H9 (cell line): ENCODE results near the gene DNASE1L1. TPM values are rescaled to one million over a fixed set of nuclear protein-coding genes. Genes with fewer than 3 reads are reported as not detected.

Experiments
- DNase-seq: peaks from one replicate; pipeline ENCODE4 v3.0.0-alpha.2; 2017
- H2AFZ ChIP-seq: one replicate; pipeline ENCODE4 v1.6.1; 2013; ENCODE audit warnings: mild to moderate bottlenecking, low read length, control low read depth, moderate library complexity
- H2AK5ac ChIP-seq: 2 replicates; pipeline ENCODE4 v1.6.1; 2013; ENCODE audit warnings: low read length, control low read depth, mixed read lengths; ENCODE audit not compliant: insufficient read length
- H2BK120ac ChIP-seq: one replicate; pipeline ENCODE4 v1.6.1; 2013; ENCODE audit warnings: low read depth, mild to moderate bottlenecking, low read length, control low read depth, inconsistent platforms; ENCODE audit not compliant: poor library complexity, severe bottlenecking
- H2BK12ac ChIP-seq: 2 replicates; pipeline ENCODE4 v1.6.1; 2013; ENCODE audit warnings: low read length, control low read depth, mixed read lengths, low read depth; ENCODE audit not compliant: insufficient read length
- H2BK15ac ChIP-seq: 2 replicates; pipeline ENCODE4 v1.6.1; 2013; ENCODE audit warnings: low read depth, low read length, control low read depth
- H2BK20ac ChIP-seq: one replicate; pipeline ENCODE4 v1.6.1; 2013; ENCODE audit warnings: low read depth, mild to moderate bottlenecking, low read length, control low read depth, inconsistent platforms; ENCODE audit not compliant: poor library complexity, severe bottlenecking
- H2BK5ac ChIP-seq: 2 replicates; pipeline ENCODE4 v1.6.1; 2013; ENCODE audit warnings: low read length, control low read depth, mixed read lengths; ENCODE audit not compliant: insufficient read length
- H3K14ac ChIP-seq: 2 replicates; pipeline ENCODE4 v1.6.1; 2013; ENCODE audit warnings: low read length, control low read depth; ENCODE audit not compliant: insufficient read depth
- H3K18ac ChIP-seq: 2 replicates; pipeline ENCODE4 v1.6.1; 2013; ENCODE audit warnings: low read depth, mild to moderate bottlenecking, mixed read lengths, low read length, control low read depth; ENCODE audit not compliant: insufficient read length
- H3K23ac ChIP-seq: 2 replicates; pipeline ENCODE4 v1.6.1; 2013; ENCODE audit warnings: low read length, control low read depth, mixed read lengths, low read depth; ENCODE audit not compliant: insufficient read length
- H3K23me2 ChIP-seq: 2 replicates; pipeline ENCODE4 v1.6.1; 2013; ENCODE audit warnings: low read depth, mild to moderate bottlenecking, mixed read lengths, low read length, control low read depth; ENCODE audit not compliant: insufficient read length, poor library complexity, severe bottlenecking
- H3K27ac ChIP-seq: 2 replicates; pipeline ENCODE4 v1.5.1; 2013; ENCODE audit warnings: low read length, control low read depth, mixed read lengths, low read depth; ENCODE audit not compliant: insufficient read length
- H3K27me3 ChIP-seq: 2 replicates; pipeline ENCODE4 v1.6.1; 2013; ENCODE audit warnings: low read length, control low read depth, inconsistent platforms; ENCODE audit not compliant: insufficient read depth
- H3K4ac ChIP-seq: 2 replicates; pipeline ENCODE4 v1.6.1; 2013; ENCODE audit warnings: low read depth, mild to moderate bottlenecking, control low read depth, inconsistent platforms, low read length, moderate library complexity
- H3K4me1 ChIP-seq: 2 replicates; pipeline ENCODE4 v1.6.1; 2013; ENCODE audit warnings: low read length, control low read depth, inconsistent platforms; ENCODE audit not compliant: insufficient read depth
- H3K4me2 ChIP-seq: 2 replicates; pipeline ENCODE4 v1.6.1; 2013; ENCODE audit warnings: low read length, control low read depth, mixed read lengths; ENCODE audit not compliant: insufficient read length, insufficient read depth
- H3K56ac ChIP-seq: 2 replicates; pipeline ENCODE4 v1.6.1; 2013; ENCODE audit warnings: low read depth, mild to moderate bottlenecking, mixed read lengths, low read length, control low read depth; ENCODE audit not compliant: insufficient read length
- H3K79me1 ChIP-seq: 2 replicates; pipeline ENCODE4 v1.6.1; 2013; ENCODE audit warnings: low read depth, mild to moderate bottlenecking, moderate library complexity, low read length, control low read depth, inconsistent platforms; ENCODE audit not compliant: insufficient read depth, poor library complexity, severe bottlenecking
- H3K79me2 ChIP-seq: 2 replicates; pipeline ENCODE4 v1.6.1; 2013; ENCODE audit warnings: low read length, control low read depth, inconsistent platforms; ENCODE audit not compliant: insufficient read depth
- H3K9ac ChIP-seq: 2 replicates; pipeline ENCODE4 v1.6.1; 2013; ENCODE audit warnings: low read length, control low read depth, mixed read lengths; ENCODE audit not compliant: insufficient read length; ENCODE audit errors: extremely low read depth
- H3K9me3 ChIP-seq: one replicate; pipeline ENCODE4 v1.6.1; 2013; ENCODE audit warnings: low read depth, low read length, inconsistent platforms; ENCODE audit not compliant: control insufficient read depth
- H3T11ph ChIP-seq: one replicate; pipeline ENCODE4 v1.6.1; 2013; ENCODE audit warnings: mild to moderate bottlenecking, low read length, control low read depth, inconsistent platforms
- H4K20me1 ChIP-seq: one replicate; pipeline ENCODE4 v1.6.1; 2013; ENCODE audit not compliant: control insufficient read depth, insufficient read length, insufficient read depth
- H4K5ac ChIP-seq: 2 replicates; pipeline ENCODE4 v1.6.1; 2013; ENCODE audit warnings: low read depth, mild to moderate bottlenecking, mixed read lengths, low read length, control low read depth; ENCODE audit not compliant: insufficient read length
- H4K8ac ChIP-seq: replicated peaks from 2 replicates; pipeline ENCODE4 v1.6.1; 2013; ENCODE audit warnings: low read length, control low read depth, mixed read lengths, low read depth; ENCODE audit not compliant: insufficient read length
- H4K91ac ChIP-seq: 2 replicates; pipeline ENCODE4 v1.6.1; 2013; ENCODE audit warnings: low read depth, mild to moderate bottlenecking, moderate library complexity, mixed read lengths, low read length, control low read depth; ENCODE audit not compliant: insufficient read length
- H3K27ac Mint-ChIP-seq, 3 experiments: 2 replicates in 2 of 3; 3 replicates in 1 of 3; pipeline ENCODE4 v1.8.0; 2020 to 2021; ENCODE audit warnings: mixed read lengths in 3 of 3, mild to moderate bottlenecking in 1 of 3, moderate library complexity in 1 of 3
- H3K27me3 Mint-ChIP-seq: 2 replicates; pipeline ENCODE4 v1.8.0; 2021; ENCODE audit warnings: low read depth, mild to moderate bottlenecking, moderate library complexity, mixed read lengths
- H3K36me3 Mint-ChIP-seq, 3 experiments: 2 replicates in 2 of 3; 3 replicates in 1 of 3; pipeline ENCODE4 v1.8.0; 2020 to 2021; ENCODE audit warnings: low read depth in 3 of 3, mixed read lengths in 3 of 3; ENCODE audit not compliant: insufficient read depth in 1 of 3
- H3K4me1 Mint-ChIP-seq, 2 experiments: 2 replicates each; pipeline ENCODE4 v1.8.0; 2020; ENCODE audit warnings: mixed read lengths in 2 of 2
- H3K4me3 Mint-ChIP-seq, 2 experiments: 2 replicates in 1 of 2; 3 replicates in 1 of 2; pipeline ENCODE4 v1.8.0; 2020 to 2021; ENCODE audit warnings: mild to moderate bottlenecking in 2 of 2, mixed read lengths in 2 of 2, moderate library complexity in 1 of 2
- H3K9me3 Mint-ChIP-seq, 2 experiments: 2 replicates in 1 of 2; 3 replicates in 1 of 2; pipeline ENCODE4 v1.8.0; 2020; ENCODE audit warnings: mild to moderate bottlenecking in 2 of 2, mixed read lengths in 2 of 2, moderate library complexity in 1 of 2
- WGBS: extraction: QIAGEN DNeasy Blood & Tissue Kit; methylation state at CpG from one replicate; pipeline ENCODE4 v1.1.7; 2013; ENCODE audit warnings: missing lambda C conversion rate, low lambda C conversion rate, mixed read lengths; ENCODE audit not compliant: insufficient read length; ENCODE audit errors: extremely low coverage; 5-methylcytosine and 5-hydroxymethylcytosine counted together
- total RNA-seq: library from RNA; stranded (reverse); gene quantifications from 2 replicates; pipeline ENCODE4 v1.2.1, GENCODE V29; 2021
- TF ChIP-seq, protein P1 (sequence below): fragments of 200-600 bp; sonication (generic); conservative IDR thresholded peaks from 3 replicates; pipeline ENCODE4 v1.8.0; 2021; ENCODE audit warnings: antibody characterized with exemption, mild to moderate bottlenecking

Gene DNASE1L1
- total RNA-seq, 1 experiment from 2014 or later = 14.5 TPM

DNA sequence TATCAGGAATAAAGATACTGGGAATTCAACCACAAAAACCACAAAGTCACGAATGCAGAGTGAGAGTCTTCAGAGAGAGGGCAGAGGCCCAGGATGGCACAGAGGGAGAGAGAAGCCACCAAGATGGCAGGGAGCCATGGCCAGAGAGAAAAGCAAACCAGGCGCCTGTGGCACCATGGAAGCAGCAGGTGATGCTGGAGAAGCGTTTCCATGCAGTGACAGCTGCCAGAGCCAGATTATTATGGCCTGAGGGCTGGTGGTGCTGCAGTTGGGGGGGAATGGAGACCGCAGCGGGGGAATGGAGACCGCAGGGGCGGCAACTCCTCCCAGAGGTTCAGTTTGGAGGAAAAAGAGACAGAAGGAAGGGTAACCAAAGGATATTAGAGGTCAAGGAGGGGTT lies 8.1 kb upstream of the DNASE1L1 start:
- TF ChIP-seq, protein P1, sequence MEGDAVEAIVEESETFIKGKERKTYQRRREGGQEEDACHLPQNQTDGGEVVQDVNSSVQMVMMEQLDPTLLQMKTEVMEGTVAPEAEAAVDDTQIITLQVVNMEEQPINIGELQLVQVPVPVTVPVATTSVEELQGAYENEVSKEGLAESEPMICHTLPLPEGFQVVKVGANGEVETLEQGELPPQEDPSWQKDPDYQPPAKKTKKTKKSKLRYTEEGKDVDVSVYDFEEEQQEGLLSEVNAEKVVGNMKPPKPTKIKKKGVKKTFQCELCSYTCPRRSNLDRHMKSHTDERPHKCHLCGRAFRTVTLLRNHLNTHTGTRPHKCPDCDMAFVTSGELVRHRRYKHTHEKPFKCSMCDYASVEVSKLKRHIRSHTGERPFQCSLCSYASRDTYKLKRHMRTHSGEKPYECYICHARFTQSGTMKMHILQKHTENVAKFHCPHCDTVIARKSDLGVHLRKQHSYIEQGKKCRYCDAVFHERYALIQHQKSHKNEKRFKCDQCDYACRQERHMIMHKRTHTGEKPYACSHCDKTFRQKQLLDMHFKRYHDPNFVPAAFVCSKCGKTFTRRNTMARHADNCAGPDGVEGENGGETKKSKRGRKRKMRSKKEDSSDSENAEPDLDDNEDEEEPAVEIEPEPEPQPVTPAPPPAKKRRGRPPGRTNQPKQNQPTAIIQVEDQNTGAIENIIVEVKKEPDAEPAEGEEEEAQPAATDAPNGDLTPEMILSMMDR = no peak
- Histone ChIP-seq H3K23me2 (peaks cover 1% of the 10 kb centered on the region), H2BK15ac (no peak overlapping the region), H4K8ac (no peak overlapping the region), H2AK5ac (no peak overlapping the region), H2BK12ac (no peak overlapping the region), H3K4me1 (no peaks in the 10 kb centered on the region), H3K79me1 (no peaks in the 10 kb centered on the region), H3K23ac (no peak overlapping the region), H3K4me2 (no peak overlapping the region), H3K27ac (no peak overlapping the region), H4K91ac (no peak overlapping the region), H4K5ac (no peak overlapping the region), H2BK120ac (no peak overlapping the region), H3K18ac (no peak overlapping the region), H3K4ac (no peak overlapping the region), H3K56ac (no peak overlapping the region), H2AFZ (no peak overlapping the region), H3K14ac (no peak overlapping the region), H3K27me3 (no peaks in the 10 kb centered on the region), H3K9ac (no peak overlapping the region), H3K79me2 (no peaks in the 10 kb centered on the region), H3T11ph (no peak overlapping the region), H2BK20ac (no peak overlapping the region), H4K20me1 (no peaks in the 10 kb centered on the region), H3K9me3 (peaks cover 43% of the 10 kb centered on the region), H2BK5ac (no peak overlapping the region)
- WGBS = no CpG with 5 or more reads among the region's 7 CpGs
- Mint-ChIP-seq H3K4me3 (no peak overlapping the region), H3K27me3 (no peaks in the 10 kb centered on the region), H3K4me1 (no peaks in the 10 kb centered on the region), H3K36me3 (peaks cover 14 to 36% (median 21%) of the 10 kb centered on the region in 3 experiments), H3K9me3 (peaks cover 56 to 68% of the 10 kb centered on the region in 2 experiments), H3K27ac (no peak overlapping the region; a peak in 1 of 7 replicates)
- DNase-seq = no peak
